Measurements from ENCODE around the gene POU2F3. TPM values are rescaled to one million over a fixed set of nuclear protein-coding genes. Genes with fewer than 3 reads are reported as not detected.

The POU2F3 gene
- polyA plus RNA-seq, 1 donor, result 1.5 TPM

GRCh38 chr11:120198787-120199469 lies 41.0 kb upstream of the POU2F3 start:
- peak; percentile 88 to 95 for DNase-seq
- H3K4me3 ChIP-seq (ENCODE audit: low read length), result no peak overlapping the region
- no CpG with 5 or more reads among the region's 9 CpGs for WGBS (ENCODE audit: insufficient coverage, low lambda C conversion rate)

GRCh38 chr11:120199613-120200012 lies 40.3 kb upstream of the POU2F3 start:
- Histone ChIP-seq H3K27ac (ENCODE audit: low read length) (peak overlapping the region; percentile 97), H3K9me3 (ENCODE audit: control insufficient read depth, low read depth, low read length) (no peaks in the 10 kb centered on the region), H3K27me3 (ENCODE audit: control insufficient read depth, insufficient read depth, low read length) (no peaks in the 10 kb centered on the region), H3K36me3 (ENCODE audit: control insufficient read depth, insufficient read depth, low read length) (no peaks in the 10 kb centered on the region), H3K4me1 (ENCODE audit: control insufficient read depth, insufficient read depth, low read length) (peaks cover 75% of the 10 kb centered on the region), H3K4me3 (ENCODE audit: low read length) (no peak overlapping the region)
- WGBS (ENCODE audit: insufficient coverage, low lambda C conversion rate), result no CpG with 5 or more reads among the region's 9 CpGs
- no peak for DNase-seq

More at GRCh38 chr11:120198787-120199469, 41.0 kb upstream of the POU2F3 start:
- peak overlapping the region; percentile 97 for H3K27ac ChIP-seq (ENCODE audit: low read length)
- peaks cover 75% of the 10 kb centered on the region for H3K4me1 ChIP-seq (ENCODE audit: control insufficient read depth, insufficient read depth, low read length)
- H3K9me3 ChIP-seq (ENCODE audit: control insufficient read depth, low read depth, low read length), result no peaks in the 10 kb centered on the region
- H3K36me3 ChIP-seq (ENCODE audit: control insufficient read depth, insufficient read depth, low read length), result no peaks in the 10 kb centered on the region
- no peaks in the 10 kb centered on the region for H3K27me3 ChIP-seq (ENCODE audit: control insufficient read depth, insufficient read depth, low read length)

DNA sequence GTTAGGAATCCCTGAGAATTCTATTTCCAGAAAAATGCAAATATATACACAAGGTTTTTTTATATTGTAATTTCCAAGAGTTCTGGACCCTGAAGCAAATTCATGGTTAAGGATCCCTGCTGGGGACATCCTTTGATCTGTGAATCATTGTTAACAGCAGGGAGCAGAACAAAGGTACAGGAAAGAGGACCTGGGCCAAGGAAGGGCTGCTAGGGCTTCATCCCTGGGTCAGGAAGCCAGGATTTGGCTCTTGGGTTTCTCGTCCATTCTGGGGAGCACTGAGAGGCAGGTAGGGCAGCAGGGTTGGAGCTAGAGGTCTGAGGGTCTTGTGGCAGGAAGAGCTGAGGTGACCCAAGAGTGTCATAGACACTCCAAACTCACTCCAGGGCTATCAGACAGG lies 39.3 kb upstream of the POU2F3 start:
- Histone ChIP-seq H3K36me3 (ENCODE audit: control insufficient read depth, insufficient read depth, low read length) (no peaks in the 10 kb centered on the region), H3K4me3 (ENCODE audit: low read length) (no peak overlapping the region), H3K9me3 (ENCODE audit: control insufficient read depth, low read depth, low read length) (no peaks in the 10 kb centered on the region), H3K27ac (ENCODE audit: low read length) (peak overlapping the region; percentile 97), H3K27me3 (ENCODE audit: control insufficient read depth, insufficient read depth, low read length) (no peaks in the 10 kb centered on the region), H3K4me1 (ENCODE audit: control insufficient read depth, insufficient read depth, low read length) (peaks cover 68% of the 10 kb centered on the region)
- peak in 1 of 2 donors; percentile 57 for DNase-seq
- whole genome bisulfite sequencing (ENCODE audit: insufficient coverage, low lambda C conversion rate), result no CpG with 5 or more reads among the region's 1 CpG

DNA sequence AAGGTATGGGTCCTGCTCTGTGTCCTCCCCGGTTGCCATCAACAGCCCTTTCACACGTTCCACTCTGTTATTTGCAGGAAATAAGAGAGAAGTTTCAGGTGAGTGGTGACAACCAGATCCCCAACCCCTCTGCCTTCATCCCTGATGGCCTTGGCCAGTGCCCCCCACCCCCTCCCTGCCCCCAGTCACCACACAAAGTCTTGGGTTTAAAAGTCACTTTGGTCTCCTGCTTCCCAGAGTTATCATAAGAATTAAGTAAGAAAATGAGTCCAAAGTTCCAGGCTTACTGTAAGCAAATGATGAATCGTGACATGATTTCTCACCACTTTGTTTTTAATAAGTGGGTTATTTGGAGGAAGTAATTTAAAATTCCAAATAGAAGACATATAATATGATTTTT lies 38.3 kb upstream of the POU2F3 start:
- Histone ChIP-seq H3K4me3 (ENCODE audit: low read length) (no peak overlapping the region), H3K4me1 (ENCODE audit: control insufficient read depth, insufficient read depth, low read length) (peaks cover 59% of the 10 kb centered on the region), H3K9me3 (ENCODE audit: control insufficient read depth, low read depth, low read length) (no peaks in the 10 kb centered on the region), H3K36me3 (ENCODE audit: control insufficient read depth, insufficient read depth, low read length) (no peaks in the 10 kb centered on the region), H3K27ac (ENCODE audit: low read length) (peak overlapping the region; percentile 97), H3K27me3 (ENCODE audit: control insufficient read depth, insufficient read depth, low read length) (no peaks in the 10 kb centered on the region)
- 0% methylated on average over 1 of the region's 3 CpGs for WGBS (ENCODE audit: insufficient coverage, low lambda C conversion rate)
- DNase-seq, result peak in 1 of 2 donors; percentile 88

DNA sequence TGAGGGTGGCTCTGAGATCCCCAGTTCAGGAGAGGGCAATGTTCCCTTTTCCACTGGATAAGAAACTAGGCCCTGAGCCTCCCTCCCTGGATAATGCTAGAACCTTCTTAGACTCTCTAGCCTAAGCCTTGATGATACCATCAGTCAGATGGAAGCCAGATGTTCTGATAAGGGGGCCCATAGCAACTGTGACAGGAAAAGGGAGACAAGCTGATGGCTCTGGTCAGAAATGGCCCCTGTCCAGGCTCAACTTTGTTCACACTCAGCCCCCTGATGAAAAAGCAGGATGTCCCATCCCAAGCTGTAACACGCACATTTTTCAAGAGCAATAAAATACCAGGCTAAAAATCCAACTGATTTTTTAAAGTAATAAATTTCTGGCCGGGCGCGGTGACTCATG lies 36.3 kb upstream of the POU2F3 start:
- H3K4me1 ChIP-seq (ENCODE audit: control insufficient read depth, insufficient read depth, low read length), result peaks cover 40% of the 10 kb centered on the region
- H3K4me3 ChIP-seq (ENCODE audit: low read length), result no peak overlapping the region
- no peak overlapping the region for H3K27ac ChIP-seq (ENCODE audit: low read length)
- H3K9me3 ChIP-seq (ENCODE audit: control insufficient read depth, low read depth, low read length), result no peaks in the 10 kb centered on the region
- no CpG with 5 or more reads among the region's 4 CpGs for WGBS (ENCODE audit: insufficient coverage, low lambda C conversion rate)
- H3K36me3 ChIP-seq (ENCODE audit: control insufficient read depth, insufficient read depth, low read length), result no peaks in the 10 kb centered on the region
- H3K27me3 ChIP-seq (ENCODE audit: control insufficient read depth, insufficient read depth, low read length), result no peaks in the 10 kb centered on the region
- DNase-seq, result no peak

DNA sequence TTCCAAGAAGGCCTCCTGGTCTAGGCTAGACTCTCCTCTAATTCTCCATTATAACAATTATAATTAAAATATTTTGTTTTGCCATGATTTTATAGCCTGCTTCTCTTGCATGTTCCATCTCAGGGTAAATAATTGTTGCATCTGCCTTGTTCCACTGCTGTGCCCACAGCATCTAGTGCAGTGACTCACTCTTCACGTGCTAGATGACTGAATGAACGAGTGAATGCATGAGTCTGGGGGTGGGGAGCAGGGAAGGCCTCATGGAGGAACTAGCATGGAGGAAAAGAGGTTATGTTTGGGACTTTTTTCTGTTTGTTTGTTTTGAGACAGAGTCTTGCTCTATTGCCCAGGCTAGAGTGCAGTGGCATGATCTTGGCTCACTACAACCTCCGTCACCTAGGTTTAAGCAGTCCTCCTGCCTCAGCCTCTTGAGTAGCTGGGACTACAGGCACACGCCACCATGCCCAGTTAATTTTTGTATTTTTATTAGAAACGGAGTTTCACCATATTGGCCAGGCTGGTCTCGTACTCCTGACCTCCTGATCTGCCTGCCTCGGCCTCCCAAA lies 34.3 kb upstream of the POU2F3 start:
- Histone ChIP-seq H3K27ac (ENCODE audit: low read length) (no peak overlapping the region), H3K9me3 (ENCODE audit: control insufficient read depth, low read depth, low read length) (no peaks in the 10 kb centered on the region), H3K4me3 (ENCODE audit: low read length) (no peak overlapping the region), H3K36me3 (ENCODE audit: control insufficient read depth, insufficient read depth, low read length) (no peaks in the 10 kb centered on the region), H3K27me3 (ENCODE audit: control insufficient read depth, insufficient read depth, low read length) (no peaks in the 10 kb centered on the region), H3K4me1 (ENCODE audit: control insufficient read depth, insufficient read depth, low read length) (peaks cover 32% of the 10 kb centered on the region)
- 95% methylated on average over 3 of the region's 7 CpGs for WGBS (ENCODE audit: insufficient coverage, low lambda C conversion rate)
- DNase-seq, result no peak

DNA sequence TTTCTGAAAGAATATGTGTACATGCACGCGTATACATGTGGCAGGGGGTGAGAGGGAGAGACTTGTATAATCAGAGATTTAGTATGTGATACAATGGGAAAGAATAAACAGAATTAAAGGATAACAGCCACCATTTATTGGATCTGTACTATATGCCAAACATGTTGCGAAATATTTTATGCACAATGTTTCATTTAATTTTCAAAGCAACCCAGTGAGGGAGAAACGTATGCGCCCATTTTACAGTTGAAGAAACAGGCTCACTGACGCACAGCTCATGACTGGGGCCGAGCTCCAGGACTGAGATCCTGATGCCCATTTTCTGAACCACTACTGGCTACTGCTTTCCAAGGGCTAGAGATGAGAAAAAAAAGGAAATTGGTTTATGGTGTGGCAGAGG lies 32.4 kb upstream of the POU2F3 start:
- Histone ChIP-seq H3K4me1 (ENCODE audit: control insufficient read depth, insufficient read depth, low read length) (peaks cover 17% of the 10 kb centered on the region), H3K4me3 (ENCODE audit: low read length) (no peak overlapping the region), H3K27me3 (ENCODE audit: control insufficient read depth, insufficient read depth, low read length) (no peaks in the 10 kb centered on the region), H3K9me3 (ENCODE audit: control insufficient read depth, low read depth, low read length) (no peaks in the 10 kb centered on the region), H3K36me3 (ENCODE audit: control insufficient read depth, insufficient read depth, low read length) (no peaks in the 10 kb centered on the region), H3K27ac (ENCODE audit: low read length) (no peak overlapping the region)
- no peak for DNase-seq
- WGBS (ENCODE audit: insufficient coverage, low lambda C conversion rate), result 82% methylated on average over 3 of the region's 7 CpGs

DNA sequence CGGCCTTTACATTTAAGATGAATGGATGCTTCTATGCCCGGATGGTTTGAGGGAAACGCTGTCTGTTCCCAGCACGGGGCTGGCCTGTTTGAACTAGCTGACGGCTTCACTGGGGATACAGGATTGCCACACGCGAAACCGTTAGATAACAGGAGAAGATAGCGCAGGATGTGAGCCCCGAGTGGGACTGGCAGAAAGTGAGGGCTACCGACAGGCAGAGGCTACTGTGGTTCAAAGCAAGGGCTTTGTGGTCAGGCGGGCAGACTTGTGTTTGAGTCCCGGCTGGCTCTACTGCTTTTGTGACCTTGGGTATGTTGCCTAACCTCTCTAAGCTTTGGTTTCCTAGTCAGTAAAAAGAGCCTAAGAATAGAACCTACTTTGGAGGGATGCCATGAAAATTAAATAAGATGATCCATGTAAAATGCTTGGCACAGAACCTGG lies 31.9 kb upstream of the POU2F3 start:
- no peaks in the 10 kb centered on the region for H3K9me3 ChIP-seq (ENCODE audit: control insufficient read depth, low read depth, low read length)
- H3K36me3 ChIP-seq (ENCODE audit: control insufficient read depth, insufficient read depth, low read length), result no peaks in the 10 kb centered on the region
- no peak for DNase-seq
- H3K27ac ChIP-seq (ENCODE audit: low read length), result peak overlapping the region; percentile 7
- peaks cover 16% of the 10 kb centered on the region for H3K4me1 ChIP-seq (ENCODE audit: control insufficient read depth, insufficient read depth, low read length)
- no peak overlapping the region for H3K4me3 ChIP-seq (ENCODE audit: low read length)
- no peaks in the 10 kb centered on the region for H3K27me3 ChIP-seq (ENCODE audit: control insufficient read depth, insufficient read depth, low read length)
- WGBS (ENCODE audit: insufficient coverage, low lambda C conversion rate), result 56% methylated on average over 4 of the region's 13 CpGs

- H3K27ac ChIP-seq (ENCODE audit: low read length), result no peak overlapping the region
- H3K27me3 ChIP-seq (ENCODE audit: control insufficient read depth, insufficient read depth, low read length), result no peaks in the 10 kb centered on the region
- peaks cover 6% of the 10 kb centered on the region for H3K36me3 ChIP-seq (ENCODE audit: control insufficient read depth, insufficient read depth, low read length)
- WGBS (ENCODE audit: insufficient coverage, low lambda C conversion rate), result no CpG with 5 or more reads among the region's 6 CpGs
- peaks cover 21% of the 10 kb centered on the region for H3K4me1 ChIP-seq (ENCODE audit: control insufficient read depth, insufficient read depth, low read length)
- DNase-seq, result peak; percentile 63 to 78
- H3K4me3 ChIP-seq (ENCODE audit: low read length), result no peak overlapping the region
- H3K9me3 ChIP-seq (ENCODE audit: control insufficient read depth, low read depth, low read length), result no peaks in the 10 kb centered on the region
Observed at GRCh38 chr11:120208777-120209176, 31.2 kb upstream of the POU2F3 start.

GRCh38 chr11:120209746-120210625 lies 30.0 kb upstream of the POU2F3 start:
- WGBS (ENCODE audit: insufficient coverage, low lambda C conversion rate), result no CpG with 5 or more reads among the region's 26 CpGs

More at GRCh38 chr11:120209746-120210625, 30.0 kb upstream of the POU2F3 start:
- H3K27ac ChIP-seq (ENCODE audit: low read length), result peak overlapping the region; percentile 81
- H3K9me3 ChIP-seq (ENCODE audit: control insufficient read depth, low read depth, low read length), result no peaks in the 10 kb centered on the region
- H3K4me1 ChIP-seq (ENCODE audit: control insufficient read depth, insufficient read depth, low read length), result peaks cover 29% of the 10 kb centered on the region
- peak in 1 of 2 donors; percentile 35 for DNase-seq
- no peaks in the 10 kb centered on the region for H3K27me3 ChIP-seq (ENCODE audit: control insufficient read depth, insufficient read depth, low read length)
- peaks cover 18% of the 10 kb centered on the region for H3K36me3 ChIP-seq (ENCODE audit: control insufficient read depth, insufficient read depth, low read length)
- peak overlapping the region; percentile 89 for H3K4me3 ChIP-seq (ENCODE audit: low read length)

Data from large intestine (tissue), 3 donors.